GM19099 (cell line): ENCODE results near the gene CHMP4A.

Experiments used
- POLR2A ChIP-seq: IDR thresholded peaks from 3 replicates; pipeline ENCODE4 v1.6.1; 2011; ENCODE audit warnings: low read depth; ENCODE audit not compliant: insufficient read length; ENCODE audit errors: extremely low read depth

Gene CHMP4A

GRCh38 chr14:24181371-24182077 is 31.8 kb downstream of the CHMP4A start:
- peak; percentile 13 for TF ChIP-seq POLR2A

GRCh38 chr14:24179961-24180796 is 33.1 kb downstream of the CHMP4A start:
- no peak for TF ChIP-seq POLR2A

- TF ChIP-seq POLR2A: no peak
These were observed 33.9 kb downstream of the CHMP4A start for GRCh38 chr14:24179294-24179960.

- TF ChIP-seq POLR2A: no peak
These were observed 34.7 kb downstream of the CHMP4A start for GRCh38 chr14:24178399-24179178.

DNA sequence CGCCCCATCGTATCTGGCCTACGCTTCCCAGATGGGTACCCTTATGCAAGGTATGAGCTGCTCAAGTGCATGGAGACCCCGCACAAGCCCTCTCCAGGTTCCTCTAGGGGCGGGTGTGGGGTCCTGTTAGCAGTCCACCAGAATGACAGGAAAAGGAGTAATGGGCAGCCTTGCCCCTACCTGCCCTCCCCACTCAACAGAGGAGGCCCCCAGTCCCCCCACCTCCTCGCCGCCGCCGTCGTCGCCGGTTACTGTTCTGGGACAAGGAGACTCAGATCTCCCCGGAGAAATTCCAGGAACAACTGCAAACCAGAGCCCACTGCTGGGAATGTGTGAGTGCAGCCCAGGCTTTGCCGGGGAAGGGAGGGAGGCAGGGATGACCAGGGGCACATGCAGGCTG is 35.4 kb downstream of the CHMP4A start:
- no peak for TF ChIP-seq POLR2A

DNA sequence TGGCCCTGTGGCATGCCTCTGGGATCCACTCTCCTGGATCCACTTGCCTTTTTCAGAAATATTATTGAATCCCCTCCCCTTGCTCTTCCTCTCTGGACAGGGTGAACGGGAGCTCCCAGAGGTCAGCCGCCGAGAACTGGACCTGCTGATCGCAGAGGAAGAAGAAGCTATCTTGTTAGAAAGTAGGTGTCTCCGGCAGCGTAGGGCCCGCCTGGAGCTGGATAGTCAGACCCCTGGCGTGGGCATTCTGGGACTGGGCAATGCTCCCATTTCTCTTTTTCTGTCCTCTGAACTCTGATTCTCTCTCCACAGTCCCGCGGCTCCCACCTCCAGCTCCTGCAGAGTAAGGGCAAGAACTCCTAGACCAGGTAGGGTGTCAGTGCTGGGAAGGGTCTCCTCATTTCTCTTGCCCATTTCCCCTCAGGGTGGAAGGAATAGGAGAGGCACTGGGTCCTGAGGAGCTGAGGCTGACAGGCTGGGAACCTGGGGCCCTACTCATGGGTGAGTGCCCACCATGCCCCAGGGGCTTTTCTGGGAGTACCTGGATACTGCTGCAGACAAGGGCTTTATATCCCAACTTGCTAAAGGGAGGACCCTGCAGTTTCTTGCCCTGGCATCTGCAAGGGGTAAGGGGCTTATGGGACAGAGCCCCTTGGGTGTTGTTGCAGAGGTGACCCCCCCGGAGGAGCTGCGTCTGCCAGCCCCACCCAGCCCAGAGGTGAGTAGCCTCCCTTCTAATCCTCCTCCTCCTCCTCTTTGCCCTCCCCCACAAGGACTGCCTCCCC is 36.1 kb downstream of the CHMP4A start:
- no peak for TF ChIP-seq POLR2A

DNA sequence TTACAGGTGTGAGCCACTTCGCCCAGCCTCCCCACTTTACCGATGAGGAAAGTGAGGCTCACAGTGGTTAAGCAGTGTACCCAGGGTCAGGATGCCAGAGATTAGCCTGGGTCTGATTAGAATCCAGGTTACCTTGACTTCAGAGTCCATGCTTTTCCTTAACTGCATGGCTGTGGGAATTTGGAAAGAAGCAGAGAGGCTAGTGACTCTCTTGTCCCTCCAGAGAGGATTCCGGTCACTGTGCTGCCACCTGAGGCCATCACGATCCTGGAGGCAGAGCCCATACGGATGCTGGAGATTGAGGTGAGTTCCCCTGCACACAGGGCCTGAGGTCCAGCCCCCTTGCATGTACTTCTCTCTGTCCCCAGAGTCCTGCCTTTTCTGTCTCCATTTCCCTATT is 36.7 kb downstream of the CHMP4A start:
- TF ChIP-seq POLR2A: no peak

- TF ChIP-seq POLR2A: peak; percentile 25
These were observed 40.4 kb downstream of the CHMP4A start for GRCh38 chr14:24172871-24173281.

- TF ChIP-seq POLR2A: no peak
These were observed 40.9 kb downstream of the CHMP4A start for GRCh38 chr14:24172261-24172860.

GRCh38 chr14:24171422-24172260 is 41.6 kb downstream of the CHMP4A start, which contains the start of gene REC8:
Gene REC8 (plus strand): TSS chr14:24172080. CDS start chr14:24172553, 473 bp downstream.
- TF ChIP-seq POLR2A: peak; percentile 20

DNA sequence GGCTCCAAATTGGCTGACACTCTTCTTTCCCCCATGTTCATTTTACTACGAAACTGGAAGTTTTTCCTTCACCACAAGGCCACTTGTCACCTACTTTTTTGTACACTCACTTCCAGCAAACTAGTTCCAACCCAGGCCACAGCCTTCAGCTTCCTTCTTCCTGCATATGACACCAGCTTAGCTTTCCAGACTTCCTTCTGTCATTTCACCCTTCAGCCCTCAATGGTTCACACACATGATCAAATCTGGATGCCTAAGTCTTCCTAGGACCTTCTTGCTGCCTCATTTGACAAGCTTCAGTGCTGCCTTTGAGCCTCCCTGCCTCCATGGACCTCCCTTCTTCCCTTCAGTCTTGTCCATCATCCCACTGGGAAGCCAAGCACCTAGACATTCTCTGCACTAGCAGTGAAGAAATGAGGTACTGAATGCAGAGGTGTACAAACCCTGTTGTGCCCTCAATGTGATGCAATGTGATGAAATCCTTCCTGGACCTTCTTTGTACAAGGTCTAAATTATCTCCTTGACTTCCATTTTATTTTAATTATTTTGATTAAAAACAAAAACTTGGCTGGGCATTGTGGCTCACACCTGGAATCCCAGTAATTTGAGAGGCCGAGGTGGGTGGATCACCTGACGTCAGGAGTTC is 45.7 kb downstream of the CHMP4A start:
- no peak for TF ChIP-seq POLR2A

GRCh38 chr14:24165785-24166184 is 47.5 kb downstream of the CHMP4A start:
- TF ChIP-seq POLR2A: no peak
